GM21529 (cell line): Measurements from ENCODE around the gene SERPINA12.

ENCODE experiments used
- ATAC-seq: cut with Tn5 transposase; IDR thresholded peaks from one replicate; pipeline ENCODE4 v1.9.1; 2021; ENCODE audit not compliant: unreplicated experiment

Gene SERPINA12

GRCh38 chr14:94441531-94442205 lies 67.6 kb downstream of the SERPINA12 start:
- ATAC-seq = no peak

DNA sequence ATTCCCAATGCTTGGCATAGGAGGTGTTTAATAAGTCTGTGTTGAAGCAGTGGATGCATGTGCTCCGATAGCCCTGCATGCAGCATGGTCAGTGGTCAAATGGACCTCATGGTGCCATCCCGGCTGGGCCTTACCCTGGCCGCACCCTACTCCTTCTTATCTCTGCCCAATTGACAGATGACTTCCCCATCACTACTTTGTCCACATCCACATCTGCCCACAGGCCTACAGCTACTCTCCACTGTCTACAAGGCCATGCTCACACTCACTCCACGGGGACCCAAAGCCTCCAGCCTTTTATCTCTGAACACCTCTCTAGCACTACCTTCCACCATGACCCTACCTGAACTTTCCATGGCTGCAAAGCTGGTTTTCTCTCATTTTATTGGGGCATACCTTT lies 68.1 kb downstream of the SERPINA12 start:
- ATAC-seq = no peak

GRCh38 chr14:94439453-94440057 lies 69.7 kb downstream of the SERPINA12 start:
- no peak for ATAC-seq
